Hepatocyte (in vitro differentiated cells): ENCODE data around the gene LMAN2. TPM values are rescaled to one million over a fixed set of nuclear protein-coding genes. Genes with fewer than 3 reads are reported as not detected.
A peak's percentile ranks its signal among the peaks of the same experiment; 100 is the strongest.

Source experiments
- DNase-seq: peaks from one replicate; pipeline ENCODE4 v3.0.0-alpha.2; 2016; ENCODE audit warnings: low spot score
- H2AFZ ChIP-seq: fragments of 200-600 bp; sonication (generic); 2 replicates; pipeline ENCODE4 v1.6.0; 2016; ENCODE audit warnings: antibody characterized with exemption, mild to moderate bottlenecking
- H3K27ac ChIP-seq: fragments of 200-600 bp; sonication (generic); 2 replicates; pipeline ENCODE4 v1.5.1; 2016; ENCODE audit warnings: mild to moderate bottlenecking
- H3K27me3 ChIP-seq: fragments of 200-600 bp; sonication (generic); 2 replicates; pipeline ENCODE4 v1.6.1; 2016
- H3K36me3 ChIP-seq: fragments of 200-600 bp; sonication (generic); replicated peaks from 2 replicates; pipeline ENCODE4 v1.5.1; 2016; ENCODE audit warnings: low read depth; ENCODE audit not compliant: insufficient read depth
- H3K4me1 ChIP-seq: fragments of 200-600 bp; sonication (generic); 2 replicates; pipeline ENCODE4 v1.5.1; 2016; ENCODE audit warnings: mild to moderate bottlenecking, moderate library complexity; ENCODE audit not compliant: insufficient read depth
- H3K4me2 ChIP-seq: fragments of 200-600 bp; sonication (generic); 2 replicates; pipeline ENCODE4 v1.6.0; 2016
- H3K4me3 ChIP-seq: fragments of 200-600 bp; sonication (generic); 2 replicates; pipeline ENCODE4 v1.5.1; 2016; ENCODE audit warnings: mild to moderate bottlenecking
- H3K79me2 ChIP-seq: fragments of 200-600 bp; sonication (generic); 2 replicates; pipeline ENCODE4 v1.6.0; 2017; ENCODE audit warnings: mild to moderate bottlenecking
- H3K9me2 ChIP-seq: fragments of 200-600 bp; sonication (generic); replicated peaks from 2 replicates; pipeline ENCODE4 v1.6.0; 2017; ENCODE audit warnings: mild to moderate bottlenecking; ENCODE audit not compliant: insufficient read depth
- H3K9me3 ChIP-seq: fragments of 200-600 bp; sonication (generic); 2 replicates; pipeline ENCODE4 v1.5.1; 2016; ENCODE audit warnings: low read depth, mild to moderate bottlenecking
- H4K20me1 ChIP-seq: fragments of 200-600 bp; sonication (generic); 2 replicates; pipeline ENCODE4 v1.6.0; 2016; ENCODE audit warnings: mild to moderate bottlenecking; ENCODE audit not compliant: insufficient read depth, poor library complexity, severe bottlenecking
- CTCF ChIP-seq: fragments of 200-600 bp; sonication (generic); IDR thresholded peaks from 2 replicates; pipeline ENCODE4 v1.5.1; 2016; ENCODE audit warnings: antibody characterized with exemption, mild to moderate bottlenecking; ENCODE audit not compliant: poor library complexity
- EZH2 ChIP-seq: fragments of 200-600 bp; sonication (generic); IDR thresholded peaks from 2 replicates; pipeline ENCODE4 v1.6.1; 2016; ENCODE audit warnings: antibody characterized with exemption, mild to moderate bottlenecking, borderline replicate concordance
- EZH2phosphoT487 ChIP-seq: fragments of 200-600 bp; sonication (generic); IDR thresholded peaks from one replicate; pipeline ENCODE4 v1.6.1; 2018; ENCODE audit warnings: antibody characterized with exemption, mild to moderate bottlenecking, low read depth, moderate library complexity; ENCODE audit not compliant: unreplicated experiment, severe bottlenecking
- WGBS: methylation state at CpG from one replicate; pipeline ENCODE4 v1.1.6; 2016; ENCODE audit warnings: low lambda C conversion rate; ENCODE audit errors: missing lambda C conversion rate; 5-methylcytosine and 5-hydroxymethylcytosine counted together
- polyA plus RNA-seq: library from polyadenylated mRNA; unstranded; fragments of >200 nt; fragmentation: Nextera tagmentation; extraction: Ambion mirVana; gene quantifications from 2 replicates; pipeline ENCODE4 v1.2.1, GENCODE V29; 2016
- total RNA-seq: library from RNA; depleted of rRNA; stranded (reverse); fragments of >200 nt; gene quantifications from 2 replicates; pipeline ENCODE4 v1.2.3, GENCODE V29; 2014

LMAN2 gene, protein sequence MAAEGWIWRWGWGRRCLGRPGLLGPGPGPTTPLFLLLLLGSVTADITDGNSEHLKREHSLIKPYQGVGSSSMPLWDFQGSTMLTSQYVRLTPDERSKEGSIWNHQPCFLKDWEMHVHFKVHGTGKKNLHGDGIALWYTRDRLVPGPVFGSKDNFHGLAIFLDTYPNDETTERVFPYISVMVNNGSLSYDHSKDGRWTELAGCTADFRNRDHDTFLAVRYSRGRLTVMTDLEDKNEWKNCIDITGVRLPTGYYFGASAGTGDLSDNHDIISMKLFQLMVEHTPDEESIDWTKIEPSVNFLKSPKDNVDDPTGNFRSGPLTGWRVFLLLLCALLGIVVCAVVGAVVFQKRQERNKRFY
- total RNA-seq = 357 and 366 TPM in 2 replicates
- 381 and 391 TPM in 2 replicates for polyA plus RNA-seq

DNA sequence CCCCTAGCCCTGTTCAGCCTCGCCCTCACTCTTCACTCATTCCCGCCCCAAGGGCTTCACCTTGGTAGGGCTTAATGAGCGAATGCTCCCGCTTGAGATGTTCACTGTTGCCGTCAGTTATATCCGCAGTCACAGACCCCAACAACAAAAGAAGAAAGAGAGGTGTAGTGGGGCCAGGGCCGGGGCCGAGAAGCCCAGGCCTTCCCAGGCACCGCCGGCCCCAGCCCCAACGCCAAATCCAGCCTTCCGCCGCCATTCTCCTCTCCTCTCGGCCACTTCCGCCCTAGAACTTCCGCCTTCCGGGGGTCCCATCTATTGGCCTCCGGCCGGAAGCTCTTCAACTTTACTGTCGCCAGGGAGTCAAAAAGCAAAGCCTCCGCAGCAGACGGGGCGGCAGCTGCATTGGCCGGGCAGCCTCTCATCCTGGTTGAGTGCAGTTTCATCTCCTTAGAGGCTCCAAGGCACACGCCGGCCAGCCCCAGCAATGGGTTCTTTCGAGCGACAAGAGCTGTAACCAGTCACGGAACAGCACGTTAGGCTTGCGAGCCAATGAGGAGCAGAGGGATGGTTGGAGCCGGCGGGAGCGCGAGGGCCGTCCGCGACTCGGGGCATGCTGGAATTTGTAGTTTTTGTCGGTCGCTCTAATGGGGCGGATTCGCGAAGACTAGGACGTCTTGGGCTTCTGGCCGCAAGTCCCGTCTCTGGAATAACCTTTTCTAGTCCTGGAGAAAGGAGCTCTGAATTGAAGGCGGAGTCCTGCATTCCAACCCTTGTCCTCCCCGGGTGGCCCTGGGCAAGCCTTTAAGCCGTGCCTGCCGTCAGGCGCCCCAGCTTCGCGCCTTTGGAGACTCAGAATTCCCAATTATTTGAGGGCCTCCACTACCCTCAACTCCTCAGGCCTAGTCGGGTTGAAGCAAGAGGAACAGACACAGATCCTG, at the start of gene LMAN2:
TSS of gene LMAN2 (minus strand) at position 277 of the 938 bp plus-strand sequence. CDS start at position 256, 21 bp downstream.
- no peaks in the 10 kb centered on the region for H3K36me3 ChIP-seq
- no peaks in the 10 kb centered on the region for H3K9me2 ChIP-seq
- no peaks in the 10 kb centered on the region for H3K27me3 ChIP-seq
- DNase-seq = peak; percentile 94
- TF ChIP-seq CTCF = no peak
- no peak for TF ChIP-seq EZH2phosphoT487
- no peak for TF ChIP-seq EZH2
- H3K4me1 ChIP-seq = peaks cover 20% of the 10 kb centered on the region
- peaks cover 46% of the 10 kb centered on the region for H3K79me2 ChIP-seq
- peak within 1 kb of the TSS; percentile 40 for H3K4me3 ChIP-seq
- H3K9me3 ChIP-seq = no peaks in the 10 kb centered on the region
- peak within 1 kb of the TSS; percentile 95 for H3K27ac ChIP-seq
- H4K20me1 ChIP-seq = peaks cover 12% of the 10 kb centered on the region
- 8% methylated on average over 55 of the region's 55 CpGs for WGBS
- H2AFZ ChIP-seq = peak within 1 kb of the TSS; percentile 90
- H3K4me2 ChIP-seq = peak within 1 kb of the TSS; percentile 95

DNA sequence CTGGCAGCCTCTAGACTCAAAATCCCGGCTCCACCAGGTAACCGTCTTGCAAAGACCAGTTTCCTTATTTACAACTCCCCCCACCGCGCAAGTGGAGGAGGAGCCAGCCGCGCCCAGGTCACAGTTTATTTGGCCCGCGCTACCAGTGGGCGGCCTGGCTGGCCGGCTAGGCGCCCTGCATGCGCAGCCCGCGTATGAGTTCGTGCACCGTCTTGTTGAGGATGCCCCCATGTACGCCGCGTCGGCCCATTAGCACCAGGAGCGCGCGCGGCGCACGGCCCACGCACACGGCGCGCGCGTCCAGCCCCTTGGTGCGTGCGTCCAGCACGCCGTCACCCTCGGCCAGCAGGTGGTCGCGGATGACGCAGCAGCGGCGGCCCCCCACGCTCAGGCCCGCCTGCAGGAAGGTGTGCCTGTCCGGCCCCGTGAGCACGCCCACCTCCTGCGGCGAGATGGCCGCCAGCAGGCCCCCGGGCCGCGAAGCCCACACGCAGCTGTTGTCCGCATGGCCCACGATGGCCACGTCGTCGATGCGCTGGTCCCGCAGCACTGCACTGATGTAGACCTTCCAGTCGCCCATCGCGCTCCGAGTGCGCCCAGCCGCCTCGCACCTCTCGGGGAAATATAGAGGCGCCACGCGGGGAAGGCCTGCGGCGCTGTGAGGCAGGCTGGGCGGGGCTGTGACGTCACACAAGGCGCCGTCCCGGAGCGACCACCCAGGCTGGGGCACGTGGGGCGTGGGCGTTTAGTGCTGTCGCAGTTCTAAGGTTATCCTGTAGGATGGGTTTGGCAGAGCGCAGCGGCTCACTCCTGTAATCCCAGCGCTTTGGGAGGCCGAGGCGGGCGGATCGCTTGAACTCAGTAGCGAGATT, 48.8 kb upstream of the LMAN2 start, which contains the start of gene PFN3:
TSS of gene PFN3 (minus strand) at position 665 of the 872 bp plus-strand sequence. CDS start at position 580, 85 bp downstream.
- Histone ChIP-seq H3K79me2 (no peaks in the 10 kb centered on the region), H3K4me1 (peaks cover 18% of the 10 kb centered on the region), H3K36me3 (no peaks in the 10 kb centered on the region), H4K20me1 (no peaks in the 10 kb centered on the region), H3K4me2 (no peak within 1 kb of the TSS), H2AFZ (no peak within 1 kb of the TSS), H3K27ac (no peak within 1 kb of the TSS), H3K9me2 (no peaks in the 10 kb centered on the region), H3K9me3 (no peaks in the 10 kb centered on the region), H3K4me3 (no peak within 1 kb of the TSS), H3K27me3 (peaks cover 8% of the 10 kb centered on the region)
- no peak for TF ChIP-seq EZH2phosphoT487
- 98% methylated on average over 81 of the region's 92 CpGs for WGBS
- DNase-seq = no peak

- peaks cover 4% of the 10 kb centered on the region for H3K4me1 ChIP-seq
- no peak overlapping the region for H3K4me2 ChIP-seq
- no peak overlapping the region for H3K4me3 ChIP-seq
- no peak overlapping the region for H2AFZ ChIP-seq
- no peaks in the 10 kb centered on the region for H3K36me3 ChIP-seq
- no peak for DNase-seq
- H3K27ac ChIP-seq = no peak overlapping the region
- no peaks in the 10 kb centered on the region for H3K9me2 ChIP-seq
- 90% methylated on average over 12 of the region's 16 CpGs for WGBS
- H3K79me2 ChIP-seq = no peaks in the 10 kb centered on the region
- no peak for TF ChIP-seq EZH2phosphoT487
- no peak for TF ChIP-seq EZH2
- no peak for TF ChIP-seq CTCF
- no peaks in the 10 kb centered on the region for H4K20me1 ChIP-seq
- peaks cover 4% of the 10 kb centered on the region for H3K27me3 ChIP-seq
- H3K9me3 ChIP-seq = no peaks in the 10 kb centered on the region
These were observed 46.5 kb upstream of the LMAN2 start for GRCh38 chr5:177397875-177398390.
